ENCODE results near the gene WDR88. TPM values are rescaled to one million over a fixed set of nuclear protein-coding genes. Genes with fewer than 3 reads are reported as not detected.

Gene WDR88
- total and polyA plus RNA-seq, 2 of the 4 experiments (the other 2 are of a cell fraction) = not detected

DNA sequence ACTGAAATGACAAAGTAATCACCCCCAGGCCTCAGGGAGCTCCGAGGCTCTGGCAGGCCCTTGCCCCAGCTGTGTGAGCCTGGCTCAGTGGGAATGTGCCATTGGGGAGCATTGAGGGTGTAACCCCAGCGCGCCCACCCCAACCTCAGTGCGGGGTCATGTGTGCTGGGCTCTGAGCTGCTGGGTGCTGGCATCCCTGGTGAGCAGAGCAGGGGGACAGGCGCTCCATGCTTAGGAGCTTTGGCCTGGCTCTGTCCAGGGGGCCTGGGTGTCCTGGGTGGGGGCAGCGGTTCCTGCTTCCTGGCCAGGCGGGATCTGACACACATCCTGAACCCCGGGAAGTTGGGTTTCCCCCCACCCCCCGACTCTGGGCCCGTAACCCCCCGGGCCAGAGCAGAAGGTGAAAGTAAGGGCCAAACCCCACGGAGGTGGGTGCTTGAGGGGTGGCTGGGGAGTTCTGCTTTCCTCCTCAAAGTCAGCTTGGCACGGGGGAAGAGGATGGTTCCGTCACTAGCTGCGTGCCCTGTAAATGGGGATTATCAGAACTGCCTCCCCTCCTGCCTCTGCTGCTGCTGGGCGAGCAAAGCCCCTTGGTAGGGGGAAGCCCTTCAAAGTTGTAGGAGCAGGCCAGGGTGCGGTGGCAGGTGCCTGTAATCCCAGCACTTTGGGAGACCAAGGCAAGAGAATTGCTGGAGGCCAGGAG is 63.9 kb downstream of the WDR88 start (continued):
- TF ChIP-seq CEBPB (IDR thresholded peaks at IDR 0.05; ENCODE audit: low read depth, low read length) (no peak), MXI1 (IDR thresholded peaks at IDR 0.05; ENCODE audit: borderline replicate concordance, low read depth, low read length) (no peak), NFE2L2 (IDR thresholded peaks at IDR 0.05; ENCODE audit: low read depth, low read length) (no peak), FOS (IDR thresholded peaks at IDR 0.05; ENCODE audit: low read depth, low read length) (no peak), MAZ (IDR thresholded peaks at IDR 0.05; ENCODE audit: borderline replicate concordance, low read depth, low read length) (no peak), BHLHE40 (IDR thresholded peaks at IDR 0.05; ENCODE audit: low read depth, low read length) (no peak)

Measured in IMR-90 (cell line).